ENCODE results near the gene PRX. TPM values are rescaled to one million over a fixed set of nuclear protein-coding genes. Genes with fewer than 3 reads are reported as not detected.

The PRX gene
- total and polyA plus RNA-seq, 9 donors, result 1.7 to 8.8 (median 6.9) TPM

- WGBS, 3 donors, result 83 to 84% (median 83%) methylated on average over 14 of the region's 14 CpGs
- peaks cover 7% of the 10 kb centered on the region for H3K4me1 ChIP-seq (ENCODE audit: insufficient read depth)
- no peak for DNase-seq
- no peaks in the 10 kb centered on the region for H3K27me3 ChIP-seq
- H3K27ac ChIP-seq, result no peak overlapping the region
- H3K36me3 ChIP-seq, result no peaks in the 10 kb centered on the region
- H3K9me3 ChIP-seq, result no peaks in the 10 kb centered on the region
- no peak for TF ChIP-seq POLR2A (IDR thresholded peaks at IDR 0.05)
- no peak for TF ChIP-seq CTCF (IDR thresholded peaks at IDR 0.05)
- no peak overlapping the region for H3K4me3 ChIP-seq
- intact Hi-C loops (cut with DNase I), result no loop called here
Observed at GRCh38 chr19:40395956-40396355, 17.2 kb downstream of the PRX start.

- Histone ChIP-seq H3K36me3 (no peaks in the 10 kb centered on the region), H3K9me3 (no peaks in the 10 kb centered on the region), H3K4me1 (ENCODE audit: insufficient read depth) (peaks cover 5% of the 10 kb centered on the region), H3K27me3 (no peaks in the 10 kb centered on the region), H3K4me3 (no peak overlapping the region), H3K27ac (no peak overlapping the region)
- no peak for TF ChIP-seq CTCF (IDR thresholded peaks at IDR 0.05)
- TF ChIP-seq POLR2A (IDR thresholded peaks at IDR 0.05), result no peak
- TF ChIP-seq EP300 (IDR thresholded peaks at IDR 0.05), result no peak
- intact Hi-C loops (cut with DNase I), result no loop called here
- 72 to 81% (median 77%) methylated on average over 13 of the region's 13 CpGs for WGBS, 3 donors
- DNase-seq, result no peak
Observed at GRCh38 chr19:40394816-40395210, 18.4 kb downstream of the PRX start.

GRCh38 chr19:40393894-40394815 is 19.0 kb downstream of the PRX start:
- no peak for DNase-seq
- H3K27ac ChIP-seq, result no peak overlapping the region
- no peak overlapping the region for H3K4me3 ChIP-seq
- H3K4me1 ChIP-seq (ENCODE audit: insufficient read depth), result peaks cover 5% of the 10 kb centered on the region
- intact Hi-C loops (cut with DNase I), result no loop called here
- no peaks in the 10 kb centered on the region for H3K27me3 ChIP-seq
- H3K9me3 ChIP-seq, result no peaks in the 10 kb centered on the region
- no peak for TF ChIP-seq EP300 (IDR thresholded peaks at IDR 0.05)
- no peak for TF ChIP-seq POLR2A (IDR thresholded peaks at IDR 0.05)
- TF ChIP-seq CTCF (IDR thresholded peaks at IDR 0.05), result no peak
- WGBS, 3 donors, result 87 to 90% (median 88%) methylated on average over 32 to 41 of the region's 41 CpGs
- no peaks in the 10 kb centered on the region for H3K36me3 ChIP-seq

GRCh38 chr19:40392894-40393517 is 20.2 kb downstream of the PRX start:
- H3K27ac ChIP-seq, result no peak overlapping the region
- H3K9me3 ChIP-seq, result no peaks in the 10 kb centered on the region
- peaks cover 2% of the 10 kb centered on the region for H3K4me1 ChIP-seq (ENCODE audit: insufficient read depth)
- no peaks in the 10 kb centered on the region for H3K27me3 ChIP-seq
- H3K4me3 ChIP-seq, result no peak overlapping the region
- TF ChIP-seq POLR2A (IDR thresholded peaks at IDR 0.05) (no peak), EP300 (IDR thresholded peaks at IDR 0.05) (no peak), CTCF (IDR thresholded peaks at IDR 0.05) (no peak)
- H3K36me3 ChIP-seq, result no peaks in the 10 kb centered on the region
- intact Hi-C loops (cut with DNase I), result no loop called here
- no peak for DNase-seq
- 15 to 33% (median 15%) methylated on average over 9 of the region's 9 CpGs for WGBS, 3 donors
